Measurements from ENCODE around the gene LYPD6.
"Not testable (repeated sequence)": the region's sequence is repeated elsewhere in the genome, so short reads cannot be mapped to it uniquely, and the experiment has no call there.

The LYPD6 gene

DNA sequence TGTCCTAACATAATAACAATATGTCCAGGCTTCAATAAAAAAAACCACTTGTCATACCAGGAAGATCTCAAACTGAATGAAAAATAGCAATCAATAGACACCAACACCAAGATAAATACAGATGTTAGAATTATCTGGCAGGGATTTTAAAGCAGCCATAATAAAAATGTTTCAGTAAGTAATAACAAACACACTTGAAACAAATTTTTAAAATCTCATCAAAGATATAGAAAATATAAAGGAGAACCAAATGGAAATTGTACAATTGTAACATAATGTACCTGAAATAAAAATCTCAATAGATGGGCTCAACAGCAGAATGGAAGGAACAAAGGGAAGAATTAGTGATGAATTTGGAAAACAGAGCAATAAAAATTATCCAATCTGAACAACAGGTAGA, 128.1 kb downstream of the LYPD6 start:
- no peak for DNase-seq

DNA sequence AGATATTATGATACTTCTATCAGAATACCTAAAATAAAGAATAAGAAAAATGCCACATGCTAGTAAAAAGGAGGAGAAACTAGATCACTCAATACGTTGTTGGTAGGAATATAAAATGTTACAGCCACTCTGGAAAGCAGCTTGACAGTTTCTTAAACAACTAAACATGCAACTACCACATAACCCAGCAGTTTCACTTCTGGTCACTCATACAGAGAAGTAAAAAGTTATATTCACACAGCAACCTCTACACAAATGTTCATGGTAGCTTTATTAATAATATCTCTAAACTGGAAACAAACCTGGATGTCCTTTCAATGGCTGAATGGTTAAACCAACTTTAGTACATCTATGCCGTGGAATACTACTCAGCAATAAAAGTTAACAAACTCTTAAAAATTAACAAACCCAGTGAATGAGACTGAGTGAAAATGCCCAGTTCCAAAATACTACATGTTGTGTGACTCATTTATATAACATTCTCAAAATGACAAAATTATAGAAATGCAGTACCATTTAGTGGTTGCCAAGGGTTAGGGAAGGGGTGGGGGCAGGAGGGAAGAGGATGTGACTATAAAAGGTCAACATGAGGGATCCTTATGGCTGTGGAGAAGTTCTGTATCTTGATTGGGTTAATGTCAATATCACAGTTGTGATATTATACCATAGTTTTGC, 133.1 kb downstream of the LYPD6 start:
- no peak for DNase-seq

DNA sequence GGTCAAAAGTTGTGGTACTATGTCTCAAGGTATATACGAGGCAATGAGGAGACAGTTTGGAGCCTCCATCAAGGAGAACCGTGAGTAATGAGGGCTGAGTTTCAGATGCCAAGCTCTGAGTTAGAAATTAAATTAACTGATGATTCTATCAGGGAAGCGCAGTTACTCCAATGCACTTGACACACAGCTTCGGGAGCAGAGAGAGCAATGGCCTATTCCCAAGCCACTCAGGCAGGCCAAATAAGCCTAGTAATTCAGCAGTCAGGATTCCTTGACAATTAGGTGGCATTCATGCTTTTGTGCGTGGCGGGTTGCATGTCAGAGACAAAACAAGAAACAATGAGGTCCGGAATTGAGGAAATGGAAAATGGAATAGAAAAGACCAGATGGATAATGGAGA, 134.0 kb downstream of the LYPD6 start:
- DNase-seq, result no peak

- no peak for DNase-seq
These were observed 135.5 kb downstream of the LYPD6 start for GRCh38 chr2:149465873-149466272.

- DNase-seq, result no peak
These were observed 136.2 kb downstream of the LYPD6 start for GRCh38 chr2:149466635-149467034.

DNA sequence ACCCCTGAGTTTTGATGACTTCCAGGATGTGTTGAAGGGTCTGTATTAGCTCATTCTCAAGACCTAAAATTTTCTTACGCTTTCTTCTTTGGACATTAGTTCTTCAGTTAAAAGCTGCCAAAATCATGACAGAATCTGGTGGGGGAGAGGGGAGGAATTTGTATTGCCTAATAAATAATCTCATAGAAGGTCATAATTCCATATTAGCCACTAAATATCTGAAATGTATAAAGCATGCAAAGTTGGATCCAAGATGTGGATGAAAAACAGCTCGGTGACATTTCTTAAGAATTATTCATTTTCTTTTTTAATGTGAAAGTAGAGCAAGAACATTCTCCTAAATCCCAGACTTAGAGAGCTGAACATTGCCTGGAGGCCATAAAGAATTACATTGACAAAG, 137.0 kb downstream of the LYPD6 start:
- no peak for DNase-seq

DNA sequence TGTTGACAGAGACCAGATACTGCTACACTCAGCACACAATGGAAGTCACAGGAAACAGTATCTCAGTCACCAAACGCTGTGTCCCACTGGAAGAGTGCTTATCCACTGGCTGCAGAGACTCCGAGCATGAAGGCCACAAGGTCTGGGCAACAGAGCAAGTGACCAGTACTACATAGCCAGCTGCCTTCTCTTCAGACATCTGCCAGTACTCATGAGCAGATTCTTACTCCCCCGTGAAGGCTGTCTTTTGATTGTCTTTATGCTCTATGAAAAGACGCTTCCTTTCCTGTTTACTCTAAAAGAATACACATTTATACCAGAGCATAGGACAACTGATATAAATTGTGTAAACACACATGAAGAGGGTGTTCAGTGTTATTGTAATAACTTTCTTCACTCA, 138.2 kb downstream of the LYPD6 start:
- DNase-seq, result no peak

DNA sequence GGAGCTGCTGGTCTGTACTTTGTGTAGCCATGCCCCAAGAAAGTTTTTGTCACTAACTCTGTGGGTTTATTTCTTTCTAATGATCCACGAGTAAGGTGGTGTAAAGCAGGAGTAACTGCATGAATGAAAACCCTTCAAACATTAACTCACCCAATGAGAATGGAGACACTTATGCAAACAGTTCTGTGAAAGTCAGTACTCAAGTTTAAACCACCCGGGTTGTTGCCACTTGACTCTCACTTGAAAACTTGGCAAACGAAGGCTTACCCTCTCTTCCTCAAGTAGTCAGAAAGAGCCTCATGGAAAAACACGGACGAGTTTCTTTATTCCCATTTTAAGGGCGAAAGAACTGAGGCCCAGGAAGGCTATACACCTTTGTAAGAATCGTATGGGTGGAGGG, 139.7 kb downstream of the LYPD6 start:
- no peak for DNase-seq

- no peak for DNase-seq
These were observed 142.0 kb downstream of the LYPD6 start for GRCh38 chr2:149472413-149472812.

DNA sequence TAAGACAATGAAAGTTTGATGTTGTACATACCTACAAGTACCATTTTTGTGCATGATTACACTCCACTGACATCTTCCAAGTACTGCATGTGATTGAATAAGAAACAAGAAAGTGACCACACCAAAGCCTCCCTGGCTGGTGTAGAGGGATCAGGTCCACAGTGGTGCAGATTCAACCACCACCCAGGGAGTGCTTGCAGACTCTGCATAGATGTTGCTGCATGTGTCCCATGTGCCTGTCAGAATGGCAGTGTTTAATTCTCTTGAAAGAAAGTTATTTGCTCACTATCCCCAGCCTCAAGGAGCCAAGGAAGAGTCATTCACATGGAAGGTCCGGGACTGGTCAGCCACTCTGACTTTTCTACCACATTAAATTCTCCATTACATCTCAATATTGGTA, 142.7 kb downstream of the LYPD6 start:
- DNase-seq, result no peak

GRCh38 chr2:149473521-149473920, 143.1 kb downstream of the LYPD6 start:
- DNase-seq, result no peak

DNA sequence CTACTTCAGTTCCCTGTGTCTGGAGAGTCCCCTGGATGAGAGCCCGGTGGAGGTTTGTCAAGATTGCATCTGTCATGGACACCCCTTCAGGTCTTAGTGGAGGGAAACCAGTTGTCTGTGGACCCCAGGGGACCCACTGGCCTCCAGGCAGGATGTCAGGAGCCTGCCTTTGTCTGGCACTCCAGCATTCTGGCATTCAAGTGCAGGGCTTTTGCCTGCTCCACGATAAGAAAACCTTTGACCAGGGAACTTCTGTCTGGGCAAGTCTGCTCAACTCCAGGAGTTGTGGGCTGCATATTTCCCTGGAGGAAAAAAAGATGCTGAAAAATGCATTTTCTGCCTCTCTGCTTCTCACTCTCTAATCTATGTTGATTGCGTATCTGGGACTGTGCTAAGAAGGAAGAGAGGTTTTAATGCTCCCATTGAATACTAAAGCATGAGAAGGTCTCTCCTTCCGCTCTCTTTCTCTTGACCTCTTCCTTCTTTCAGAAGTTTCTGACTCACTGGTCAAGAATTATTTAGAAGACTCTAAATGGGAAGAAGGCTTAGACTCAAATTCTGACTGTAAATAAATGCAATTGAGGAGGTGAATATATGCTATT, 152.7 kb downstream of the LYPD6 start:
- no peak for DNase-seq

DNA sequence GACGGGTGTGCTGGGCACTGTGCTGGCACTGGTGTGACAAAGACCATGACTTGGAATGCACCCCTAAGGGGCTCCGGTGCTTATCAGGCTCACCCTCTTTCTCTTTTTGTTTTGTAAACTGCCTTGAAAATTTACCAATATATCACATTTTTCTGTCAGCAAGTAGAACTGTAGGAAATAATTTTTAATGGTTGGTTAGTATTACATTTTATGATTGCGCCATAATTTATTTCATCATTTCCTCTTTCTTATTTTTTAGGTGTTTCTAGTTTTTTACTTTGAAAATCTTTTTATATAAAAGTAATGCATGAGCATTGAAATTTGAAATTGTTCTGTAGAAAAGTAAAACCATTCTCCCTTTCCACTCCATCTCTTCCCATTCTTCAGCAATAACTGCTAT, 156.3 kb downstream of the LYPD6 start:
- no peak for DNase-seq

- no peak for DNase-seq
These were observed 156.8 kb downstream of the LYPD6 start for GRCh38 chr2:149487189-149487588.

DNA sequence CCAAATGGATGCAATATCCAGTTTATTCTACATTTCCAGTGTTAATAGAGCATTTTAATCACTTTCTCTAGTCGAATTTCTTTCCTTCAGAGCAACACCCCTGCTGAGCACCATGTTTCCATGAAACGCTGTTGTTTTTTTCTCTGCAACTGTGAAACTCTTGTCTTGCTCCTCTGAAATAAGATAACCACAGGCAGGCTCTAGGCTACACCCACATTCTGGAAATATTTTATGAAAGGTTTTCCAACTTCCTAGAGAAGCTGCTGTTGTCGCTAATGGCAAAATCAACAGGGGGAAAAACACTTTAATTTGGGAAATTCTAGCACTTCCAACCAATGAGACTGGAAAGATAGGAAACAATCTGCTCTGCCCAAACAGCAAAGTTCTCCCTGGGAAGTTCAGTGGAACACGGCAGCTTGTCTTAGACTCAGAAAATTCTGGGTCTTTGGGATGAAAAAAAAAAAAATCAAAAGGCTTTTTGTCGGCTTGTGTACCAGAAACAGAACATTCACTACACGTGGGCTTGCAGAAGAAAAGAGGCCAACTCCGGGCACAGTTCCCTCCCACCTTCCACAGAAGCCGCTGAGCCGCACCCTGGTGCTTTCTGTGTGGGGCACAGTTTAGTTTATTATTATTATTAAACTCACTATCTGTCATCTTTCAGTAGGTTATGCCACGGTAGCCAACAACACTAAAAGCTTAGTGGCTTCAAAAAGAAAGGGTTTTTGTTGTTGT, 158.5 kb downstream of the LYPD6 start:
- DNase-seq, result no peak

DNA sequence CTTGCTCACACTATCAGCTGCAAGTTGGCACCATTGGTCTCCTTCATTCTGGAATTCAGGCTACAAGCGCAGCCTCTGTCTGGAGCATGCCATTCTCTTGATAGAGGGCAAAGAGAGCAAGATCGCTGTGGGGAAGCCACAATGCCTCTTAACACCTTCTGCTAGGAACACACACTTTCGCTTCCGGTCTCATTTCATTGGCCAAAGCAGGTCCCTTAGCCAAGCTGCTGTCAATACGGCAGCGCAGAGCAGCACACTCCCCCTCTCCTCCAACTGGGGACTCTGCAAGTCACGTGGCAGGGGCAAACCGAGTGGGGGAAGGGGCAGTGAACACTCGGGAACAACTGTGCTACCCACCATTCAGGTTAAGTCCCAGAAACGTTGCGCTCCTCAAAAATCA, 159.1 kb downstream of the LYPD6 start:
- DNase-seq, result no peak

GRCh38 chr2:149490296-149490695, 159.9 kb downstream of the LYPD6 start:
- no peak for DNase-seq

GRCh38 chr2:149492923-149493322, 162.5 kb downstream of the LYPD6 start:
- DNase-seq, result no peak

GRCh38 chr2:149499204-149499603, 168.8 kb downstream of the LYPD6 start:
- DNase-seq, result not testable (repeated sequence)

GRCh38 chr2:149506808-149507207, 176.4 kb downstream of the LYPD6 start:
- not testable (repeated sequence) for DNase-seq

DNA sequence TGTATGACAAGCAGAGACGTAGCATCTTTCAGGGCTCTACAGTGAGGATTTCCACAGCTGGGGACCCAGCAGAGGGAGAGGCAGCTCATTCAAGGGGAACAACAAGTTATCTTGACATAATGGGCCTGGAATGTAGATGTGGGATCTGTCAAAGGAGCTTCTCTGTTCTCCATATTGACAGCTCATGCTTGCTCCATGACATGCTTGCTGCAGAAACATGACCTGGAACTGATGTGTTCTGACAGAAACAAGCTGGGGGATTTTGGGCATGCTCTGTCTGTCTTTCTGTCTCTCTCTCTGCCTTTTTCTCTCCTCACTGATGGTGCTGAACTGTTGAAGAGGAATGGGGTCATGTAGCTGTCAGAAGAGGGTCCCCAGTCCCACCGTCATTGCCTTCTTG, 177.6 kb downstream of the LYPD6 start:
- DNase-seq, result no peak

DNA sequence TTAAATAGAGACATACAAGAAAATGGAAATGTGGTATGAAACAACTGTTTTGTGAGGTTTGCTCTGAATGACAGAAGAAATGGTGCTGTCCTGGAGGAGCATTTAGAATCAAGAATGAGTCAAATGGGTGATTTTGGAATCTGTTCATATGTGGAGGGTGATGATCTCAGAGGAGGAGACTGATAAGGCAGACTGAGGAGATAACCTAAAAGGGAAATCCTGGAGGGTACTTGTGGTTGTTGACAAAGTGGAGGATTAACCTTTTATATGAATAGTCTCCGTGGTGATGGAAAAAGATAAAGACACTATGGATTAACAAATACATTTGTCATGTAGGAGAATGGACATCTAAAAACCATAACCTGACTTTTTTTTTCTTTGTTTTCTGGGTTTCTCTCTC, 183.1 kb downstream of the LYPD6 start:
- no peak for DNase-seq

Measured in CD4-positive, alpha-beta T cell treated with Interleukin-17A for 1 hour (primary cell).